DND-41 (cell line): ENCODE results near the gene SLC18A2.

Experiments used
- ATAC-seq: fragments of 200-7000 bp; cut with Tn5 transposase; 3 replicates; pipeline ENCODE4 v1.9.1; 2021; ENCODE audit warnings: low read depth; ENCODE audit not compliant: insufficient read depth
- DNase-seq: peaks from one replicate; pipeline ENCODE4 v3.0.0-alpha.2; 2020
- H2AFZ ChIP-seq: 2 replicates; pipeline ENCODE4 v1.6.0; 2012; ENCODE audit warnings: low read depth, low read length
- H3K27ac ChIP-seq: 2 replicates; pipeline ENCODE4 v1.5.1; 2012; ENCODE audit warnings: low read length, inconsistent platforms
- H3K27me3 ChIP-seq: fragments of 200-600 bp; sonication (generic); 2 replicates; pipeline ENCODE4 v1.6.0; 2012; ENCODE audit warnings: low read length, mild to moderate bottlenecking, inconsistent platforms; ENCODE audit not compliant: insufficient read depth, poor library complexity
- H3K36me3 ChIP-seq: 2 replicates; pipeline ENCODE4 v1.5.1; 2012; ENCODE audit warnings: low read length, inconsistent platforms; ENCODE audit not compliant: insufficient read depth
- H3K4me1 ChIP-seq: 2 replicates; pipeline ENCODE4 v1.5.1; 2012; ENCODE audit warnings: mild to moderate bottlenecking, low read length; ENCODE audit not compliant: insufficient read depth
- H3K4me2 ChIP-seq: 2 replicates; pipeline ENCODE4 v1.6.0; 2012; ENCODE audit warnings: mild to moderate bottlenecking, moderate library complexity, low read length, inconsistent platforms; ENCODE audit not compliant: insufficient read depth
- H3K4me3 ChIP-seq, 2 experiments: fragments of 200-600 bp in 1 of 2; shearing (Covaris generic) in 1 of 2; 2 replicates each; pipeline ENCODE4 v1.5.1; 2012 to 2016; ENCODE audit warnings: inconsistent platforms in 2 of 2, low read length in 2 of 2, mild to moderate bottlenecking in 2 of 2, low read depth in 1 of 2, moderate library complexity in 1 of 2
- H3K79me2 ChIP-seq: 2 replicates; pipeline ENCODE4 v1.6.0; 2012; ENCODE audit warnings: low read length, inconsistent platforms; ENCODE audit not compliant: insufficient read depth
- H3K9ac ChIP-seq: 2 replicates; pipeline ENCODE4 v1.6.0; 2012; ENCODE audit warnings: low read depth, mild to moderate bottlenecking, inconsistent platforms, low read length, moderate library complexity
- H3K9me3 ChIP-seq: 2 replicates; pipeline ENCODE4 v1.5.1; 2012; ENCODE audit warnings: low read length, moderate library complexity, mild to moderate bottlenecking, inconsistent platforms; ENCODE audit not compliant: insufficient read depth, severe bottlenecking
- H4K20me1 ChIP-seq: 2 replicates; pipeline ENCODE4 v1.6.0; 2012; ENCODE audit warnings: low read length; ENCODE audit not compliant: insufficient read depth
- EZH2 ChIP-seq: IDR thresholded peaks from 3 replicates; pipeline ENCODE4 v1.6.1; 2012; ENCODE audit warnings: borderline replicate concordance, low read depth, mild to moderate bottlenecking, moderate library complexity, low read length, inconsistent platforms; ENCODE audit not compliant: severe bottlenecking
- TF ChIP-seq, protein P1 (sequence below): IDR thresholded peaks from 2 replicates; pipeline ENCODE4 v1.5.1; 2012; ENCODE audit warnings: borderline replicate concordance, low read length, moderate library complexity, mild to moderate bottlenecking; ENCODE audit not compliant: poor library complexity, severe bottlenecking; ENCODE audit errors: extremely low read depth

The SLC18A2 gene

DNA sequence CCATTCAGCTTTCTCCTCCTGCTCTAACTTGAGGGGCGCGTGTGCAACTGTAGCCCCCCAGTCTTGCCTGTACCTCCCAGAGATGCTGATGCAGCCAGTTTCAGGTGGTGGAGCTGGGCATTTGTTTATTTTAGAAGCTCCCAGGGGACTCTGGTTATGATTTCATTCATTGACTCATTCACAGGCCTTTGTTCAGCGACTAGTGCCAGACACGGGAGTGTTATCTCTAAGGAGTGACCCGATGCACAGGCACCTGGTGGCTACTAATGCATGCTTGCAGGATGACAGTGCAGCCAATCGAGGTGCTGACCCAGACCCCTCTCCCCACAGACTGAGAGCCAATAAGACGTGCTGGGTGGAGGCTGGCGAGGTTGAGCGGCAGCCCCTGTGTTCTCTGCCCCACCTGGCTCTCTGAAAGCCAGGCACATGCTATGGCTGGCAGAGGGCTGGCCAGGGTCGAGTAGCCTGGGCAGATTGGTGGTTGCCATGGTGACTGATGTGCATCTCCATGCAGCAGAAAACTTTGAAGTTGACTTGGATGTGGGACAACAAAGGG is 19.7 kb upstream of the SLC18A2 start:
- H3K36me3 ChIP-seq: no peaks in the 10 kb centered on the region
- no peaks in the 10 kb centered on the region for H3K4me1 ChIP-seq
- no peak for DNase-seq
- no peaks in the 10 kb centered on the region for H4K20me1 ChIP-seq
- H3K27me3 ChIP-seq: no peaks in the 10 kb centered on the region
- TF ChIP-seq EZH2: no peak
- TF ChIP-seq, protein P1, sequence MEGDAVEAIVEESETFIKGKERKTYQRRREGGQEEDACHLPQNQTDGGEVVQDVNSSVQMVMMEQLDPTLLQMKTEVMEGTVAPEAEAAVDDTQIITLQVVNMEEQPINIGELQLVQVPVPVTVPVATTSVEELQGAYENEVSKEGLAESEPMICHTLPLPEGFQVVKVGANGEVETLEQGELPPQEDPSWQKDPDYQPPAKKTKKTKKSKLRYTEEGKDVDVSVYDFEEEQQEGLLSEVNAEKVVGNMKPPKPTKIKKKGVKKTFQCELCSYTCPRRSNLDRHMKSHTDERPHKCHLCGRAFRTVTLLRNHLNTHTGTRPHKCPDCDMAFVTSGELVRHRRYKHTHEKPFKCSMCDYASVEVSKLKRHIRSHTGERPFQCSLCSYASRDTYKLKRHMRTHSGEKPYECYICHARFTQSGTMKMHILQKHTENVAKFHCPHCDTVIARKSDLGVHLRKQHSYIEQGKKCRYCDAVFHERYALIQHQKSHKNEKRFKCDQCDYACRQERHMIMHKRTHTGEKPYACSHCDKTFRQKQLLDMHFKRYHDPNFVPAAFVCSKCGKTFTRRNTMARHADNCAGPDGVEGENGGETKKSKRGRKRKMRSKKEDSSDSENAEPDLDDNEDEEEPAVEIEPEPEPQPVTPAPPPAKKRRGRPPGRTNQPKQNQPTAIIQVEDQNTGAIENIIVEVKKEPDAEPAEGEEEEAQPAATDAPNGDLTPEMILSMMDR: no peak
- H3K79me2 ChIP-seq: no peaks in the 10 kb centered on the region
- H3K9ac ChIP-seq: no peak overlapping the region
- H3K9me3 ChIP-seq: no peaks in the 10 kb centered on the region
- no peak overlapping the region for H2AFZ ChIP-seq
- no peak for ATAC-seq
- H3K27ac ChIP-seq: no peak overlapping the region
- H3K4me3 ChIP-seq: no peak overlapping the region
- H3K4me2 ChIP-seq: no peak overlapping the region

DNA sequence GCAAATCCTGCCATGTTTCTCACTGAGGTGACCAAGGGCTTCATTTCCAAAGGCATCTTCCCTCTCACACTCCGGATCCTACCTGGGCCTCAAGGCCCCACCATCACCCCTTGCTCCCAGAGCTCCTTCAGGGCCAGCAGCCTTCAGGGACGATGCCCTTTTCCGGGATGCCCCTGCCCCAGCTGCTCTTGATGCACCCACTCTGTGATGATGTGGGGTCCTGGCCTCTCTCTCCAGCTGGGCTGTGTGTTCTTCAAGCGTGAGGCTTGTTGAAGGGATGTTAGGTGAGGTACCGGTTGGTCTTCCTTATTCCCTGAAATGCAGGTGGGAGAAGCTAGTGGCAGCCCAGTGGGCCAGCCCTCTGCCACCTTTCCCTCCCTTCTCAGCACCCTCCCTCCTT is 18.4 kb upstream of the SLC18A2 start:
- Histone ChIP-seq H3K36me3 (no peaks in the 10 kb centered on the region), H3K4me2 (no peak overlapping the region), H2AFZ (no peak overlapping the region), H3K79me2 (no peaks in the 10 kb centered on the region), H3K4me3 (no peak overlapping the region), H3K27me3 (no peaks in the 10 kb centered on the region), H4K20me1 (no peaks in the 10 kb centered on the region), H3K27ac (no peak overlapping the region), H3K4me1 (no peaks in the 10 kb centered on the region), H3K9me3 (no peaks in the 10 kb centered on the region), H3K9ac (no peak overlapping the region)
- no peak for DNase-seq
- TF ChIP-seq EZH2: no peak
- TF ChIP-seq, protein P1: no peak
- ATAC-seq: no peak

DNA sequence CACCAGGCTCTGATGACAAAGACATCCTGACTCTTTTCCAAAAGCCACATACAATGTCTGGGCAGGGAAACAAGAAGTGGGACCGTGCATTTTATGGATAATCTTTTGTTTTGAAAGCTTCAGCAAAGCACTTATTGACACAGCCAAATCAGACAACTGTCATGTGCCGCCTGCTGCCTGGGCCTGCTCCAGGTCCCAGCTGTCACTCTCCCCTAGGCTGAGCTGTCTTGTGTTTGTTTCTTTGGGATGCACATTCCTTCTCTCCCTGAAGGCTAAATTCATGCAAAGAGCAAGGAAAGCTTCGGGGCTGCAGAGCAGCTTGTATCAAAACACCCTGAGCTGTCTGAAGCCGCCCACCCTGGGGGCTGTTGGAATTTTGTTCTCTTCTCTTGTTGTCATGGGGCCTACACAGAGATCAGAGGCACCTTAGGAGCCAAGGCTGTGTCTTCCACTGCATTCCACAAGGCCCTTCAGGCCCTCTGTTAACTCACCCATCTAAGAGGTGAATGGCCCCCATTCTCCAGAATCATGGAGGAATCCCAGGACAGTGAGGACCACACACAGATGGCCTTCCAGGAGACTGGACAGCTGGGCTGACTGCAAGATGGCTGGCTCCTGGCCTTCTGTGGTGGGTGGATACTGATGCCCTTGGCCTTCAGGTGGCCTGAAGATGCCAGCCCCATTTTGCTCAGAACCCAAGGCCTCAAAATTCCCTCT is 17.8 kb upstream of the SLC18A2 start:
- Histone ChIP-seq H3K4me3 (no peak overlapping the region), H3K79me2 (no peaks in the 10 kb centered on the region), H3K4me2 (no peak overlapping the region), H3K9ac (no peak overlapping the region), H4K20me1 (no peaks in the 10 kb centered on the region), H3K4me1 (no peaks in the 10 kb centered on the region), H3K9me3 (no peaks in the 10 kb centered on the region), H3K27me3 (no peaks in the 10 kb centered on the region), H3K36me3 (no peaks in the 10 kb centered on the region), H3K27ac (no peak overlapping the region), H2AFZ (no peak overlapping the region)
- DNase-seq: no peak
- TF ChIP-seq, protein P1: no peak
- no peak for TF ChIP-seq EZH2
- ATAC-seq: no peak
